IPS-11a (cell line): ENCODE measurements around the gene HID1.

Source experiments
- H3K4me3 ChIP-seq: one replicate; pipeline ENCODE4 v1.5.1; 2013; ENCODE audit warnings: low read depth, low read length, control low read depth

The HID1 gene

DNA sequence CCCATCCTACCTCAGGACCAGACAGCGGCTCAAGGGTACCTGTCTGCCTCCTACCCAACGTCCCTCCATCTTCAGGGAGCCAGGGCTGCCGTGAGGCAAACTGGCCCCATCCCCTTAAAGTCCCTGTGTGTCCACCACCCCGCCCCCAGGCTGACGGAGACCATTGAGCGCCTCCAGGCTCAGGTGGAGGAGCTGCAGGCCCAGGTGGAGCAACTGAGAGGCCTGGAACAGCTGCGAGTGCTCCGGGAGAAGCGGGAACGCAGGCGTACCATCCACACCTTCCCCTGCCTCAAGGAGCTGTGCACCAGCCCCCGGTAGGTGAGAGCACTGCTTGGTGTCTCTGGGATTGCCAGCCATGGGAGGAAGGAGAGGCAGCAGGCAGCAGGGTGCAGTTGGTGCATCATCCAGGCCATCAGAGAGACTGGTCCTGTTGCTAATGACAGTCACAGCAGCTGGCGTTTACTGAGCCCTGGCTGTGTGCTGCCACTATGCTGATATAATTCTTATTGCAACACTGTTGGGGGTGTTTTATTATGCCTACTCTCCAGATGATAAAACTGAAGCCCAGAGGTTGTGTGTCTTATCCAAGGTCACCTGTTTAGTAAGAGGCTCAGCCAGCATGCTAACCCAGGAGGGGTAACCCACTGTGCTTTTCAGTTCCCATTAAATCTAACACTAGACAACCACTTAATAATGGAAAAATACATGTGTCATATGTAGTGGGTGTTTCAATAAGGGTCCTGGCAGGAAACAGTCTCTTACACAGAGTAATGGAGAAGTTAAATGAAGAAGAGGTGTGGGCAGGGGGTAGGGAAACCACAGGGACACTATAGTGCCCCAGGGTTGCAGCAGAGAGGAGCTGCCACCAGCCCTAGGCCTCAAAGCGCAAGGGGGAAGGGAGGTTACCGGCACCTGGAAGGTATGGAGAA lies 29.6 kb upstream of the HID1 start:
- H3K4me3 ChIP-seq: no peak overlapping the region

- H3K4me3 ChIP-seq: no peak overlapping the region
Observed at GRCh38 chr17:74999523-74999922, 27.0 kb upstream of the HID1 start.

GRCh38 chr17:74998783-74999182 lies 26.2 kb upstream of the HID1 start:
- H3K4me3 ChIP-seq: no peak overlapping the region

GRCh38 chr17:74995847-74996246 lies 23.3 kb upstream of the HID1 start:
- no peak overlapping the region for H3K4me3 ChIP-seq

GRCh38 chr17:74994440-74994839 lies 21.9 kb upstream of the HID1 start:
- H3K4me3 ChIP-seq: no peak overlapping the region

DNA sequence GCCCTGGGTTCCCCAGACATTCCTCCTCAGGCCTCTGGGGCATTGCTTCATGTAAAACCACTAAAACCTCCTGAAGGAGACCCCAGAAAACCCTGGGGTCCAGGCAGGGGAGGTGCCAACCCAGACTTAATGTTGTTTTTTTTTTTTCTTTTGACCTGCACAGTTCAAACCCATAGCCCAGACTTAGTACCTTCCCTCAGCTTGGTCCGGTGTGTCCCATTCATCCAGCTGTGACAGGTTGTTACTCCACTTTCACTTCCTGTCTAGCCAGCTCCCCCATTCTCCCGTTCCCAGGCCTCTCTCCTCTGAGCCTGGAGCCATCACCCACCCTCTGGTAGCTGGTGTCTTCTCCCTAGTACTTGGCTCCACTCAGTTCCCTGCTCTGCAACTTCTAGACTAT lies 19.7 kb upstream of the HID1 start:
- H3K4me3 ChIP-seq: no peak overlapping the region

DNA sequence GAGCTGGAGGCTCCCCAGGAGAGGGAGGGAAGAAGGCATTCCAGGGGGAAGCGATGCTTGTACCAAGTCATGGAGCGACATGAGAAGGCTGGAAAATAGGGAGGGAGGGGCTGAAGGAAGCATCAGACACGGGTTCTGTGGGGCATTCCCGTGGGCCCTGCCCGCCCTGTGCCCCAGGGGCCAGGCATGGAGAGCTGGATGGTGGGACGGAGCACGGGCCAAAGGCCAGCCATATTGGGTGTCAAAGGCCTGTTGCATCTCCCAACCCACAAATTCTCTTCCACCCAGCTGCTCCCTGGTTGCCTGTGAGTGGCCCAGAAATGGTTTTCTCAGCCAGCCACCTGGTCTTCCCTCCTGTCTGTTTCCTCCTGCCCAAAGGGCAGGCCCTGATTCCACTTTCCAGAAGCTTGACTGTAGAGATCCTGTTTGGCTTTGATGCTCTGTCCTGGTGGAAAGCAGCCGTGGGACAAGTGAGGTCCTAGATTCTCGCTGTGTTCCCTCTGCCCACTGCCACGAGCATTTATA lies 18.1 kb upstream of the HID1 start:
- H3K4me3 ChIP-seq: no peak overlapping the region

GRCh38 chr17:74987909-74988711 lies 15.6 kb upstream of the HID1 start:
- H3K4me3 ChIP-seq: peak overlapping the region; percentile 69

DNA sequence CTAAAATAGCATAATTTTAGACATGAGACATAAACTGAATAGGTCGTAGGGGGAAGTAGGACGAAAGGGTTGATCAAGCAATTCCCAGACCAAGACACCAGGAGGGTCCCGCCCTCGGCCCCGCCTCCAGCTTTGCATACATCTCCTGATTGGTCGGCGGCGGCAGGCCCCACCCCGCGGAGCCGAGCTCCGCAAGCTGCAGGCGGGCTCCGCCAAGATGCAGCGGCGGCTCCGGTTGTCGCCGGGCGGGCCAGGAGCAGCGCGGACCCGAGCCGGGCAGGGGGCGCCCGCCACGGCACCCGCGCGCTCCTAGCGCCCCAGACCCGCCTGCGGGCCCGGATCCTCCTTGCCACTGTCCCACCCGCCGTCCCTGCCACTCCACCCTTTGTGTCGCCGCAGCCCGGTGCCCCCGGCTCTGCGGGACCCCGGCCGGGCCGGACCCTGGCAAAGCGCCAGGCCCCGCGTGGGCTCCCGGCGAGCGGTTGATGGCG lies 14.9 kb upstream of the HID1 start, which contains the start of gene CDR2L:
Gene CDR2L, plus strand, starts transcription at position 215 of the 491 bp plus-strand sequence. CDS start 412 bp downstream, outside the sequence.
- H3K4me3 ChIP-seq: peak within 1 kb of the TSS; percentile 69

- no peak overlapping the region for H3K4me3 ChIP-seq
Observed at GRCh38 chr17:74986206-74986576, 13.6 kb upstream of the HID1 start.

DNA sequence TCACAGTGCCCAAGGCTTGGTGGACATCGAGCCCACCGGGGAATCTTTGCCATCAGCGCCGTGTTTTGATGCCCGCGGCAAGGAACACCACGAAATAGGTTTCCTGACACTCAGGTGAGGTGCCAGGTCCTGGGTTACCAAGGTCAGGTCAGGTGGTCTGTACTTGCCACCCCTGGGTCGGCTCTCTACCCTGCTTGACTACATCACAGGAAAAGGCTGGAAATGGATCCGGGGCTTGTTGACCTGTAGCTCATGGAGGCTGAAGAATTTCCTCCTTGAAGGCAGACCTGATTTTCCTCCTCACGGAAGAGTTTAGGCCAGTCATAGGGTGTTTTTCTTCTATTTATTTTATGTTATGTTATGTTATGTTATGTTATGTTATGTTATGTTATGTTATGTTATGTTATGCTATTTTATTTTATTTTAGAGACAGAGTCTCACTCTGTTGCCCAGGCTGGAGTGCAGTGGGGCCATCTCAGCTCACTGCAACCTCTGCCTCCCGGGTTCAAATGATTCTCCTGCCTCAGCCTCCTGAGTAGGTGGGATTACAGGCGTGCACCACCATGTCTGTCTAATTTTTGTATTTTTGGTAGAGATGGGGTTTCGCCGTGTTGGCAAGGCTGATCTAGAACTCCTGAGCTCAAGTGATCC lies 10.2 kb upstream of the HID1 start:
- H3K4me3 ChIP-seq: peak overlapping the region; percentile 61

DNA sequence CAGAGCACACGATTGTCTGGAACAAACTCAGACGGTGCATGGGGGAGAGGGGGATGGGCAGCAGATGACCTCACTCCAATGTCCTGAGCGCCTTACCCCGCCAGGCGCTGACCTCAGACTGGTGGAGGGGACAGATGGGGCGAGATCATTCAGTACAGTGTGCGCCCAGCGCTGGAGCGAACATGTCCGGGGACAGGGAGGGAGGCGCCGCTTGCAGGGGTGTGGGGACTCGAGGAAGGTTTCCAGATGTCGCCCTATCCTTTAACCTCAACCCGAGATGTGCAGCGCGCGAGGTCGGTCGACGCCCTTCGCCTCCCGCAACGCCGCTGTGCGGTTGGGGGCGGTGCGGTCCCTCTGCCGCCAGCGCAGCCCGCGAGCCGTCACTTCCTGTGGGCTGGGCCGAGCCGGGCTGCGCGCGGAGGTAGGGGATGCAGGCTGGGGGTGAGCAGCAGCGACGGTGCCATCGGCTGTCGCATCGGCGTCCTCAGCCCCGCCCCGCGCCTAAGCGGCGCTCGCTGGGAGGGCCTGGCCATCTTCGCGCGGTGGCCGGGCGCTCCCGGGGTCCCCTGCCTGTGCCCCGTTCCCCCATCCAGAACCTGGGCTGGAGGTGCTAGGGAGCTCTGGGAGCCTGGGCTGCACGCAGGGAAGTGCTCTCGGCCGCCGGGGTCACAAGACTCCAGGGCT lies 9.6 kb upstream of the HID1 start:
- H3K4me3 ChIP-seq: peak overlapping the region; percentile 61

DNA sequence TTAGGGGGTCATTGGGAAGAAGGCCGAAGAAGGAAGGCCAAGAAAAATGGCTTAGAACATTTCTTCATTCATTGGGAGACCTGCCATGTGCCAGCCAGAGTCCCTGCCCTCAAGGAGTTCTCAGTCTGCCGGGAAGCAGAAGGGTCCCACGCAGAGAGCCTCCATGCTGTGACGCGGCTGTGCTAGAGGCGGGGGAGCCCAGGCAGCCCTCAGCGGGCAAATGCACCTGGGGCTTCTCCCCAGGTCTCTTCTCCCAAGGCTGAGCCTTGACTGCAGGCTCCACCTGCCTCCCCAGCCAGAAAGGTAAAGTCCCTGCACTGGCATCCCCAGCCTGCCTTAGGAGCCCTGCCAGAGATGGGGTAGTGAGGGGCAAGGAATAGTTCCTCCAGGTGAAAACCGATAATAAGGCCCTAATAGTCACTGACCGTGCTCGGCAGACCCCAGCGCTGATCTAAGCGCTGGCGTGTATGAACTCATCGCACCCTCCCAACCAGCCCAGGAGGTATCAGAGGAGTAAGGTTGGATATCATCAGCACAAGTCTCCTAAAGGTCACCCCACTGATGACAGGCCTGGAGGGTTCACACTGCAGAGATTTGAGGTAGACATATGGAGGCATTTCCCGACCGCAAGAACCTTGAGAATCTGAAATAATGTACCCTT lies 8.9 kb upstream of the HID1 start:
- H3K4me3 ChIP-seq: peak overlapping the region; percentile 61

- H3K4me3 ChIP-seq: no peak overlapping the region
Observed at GRCh38 chr17:74979408-74980146, 7.0 kb upstream of the HID1 start.

DNA sequence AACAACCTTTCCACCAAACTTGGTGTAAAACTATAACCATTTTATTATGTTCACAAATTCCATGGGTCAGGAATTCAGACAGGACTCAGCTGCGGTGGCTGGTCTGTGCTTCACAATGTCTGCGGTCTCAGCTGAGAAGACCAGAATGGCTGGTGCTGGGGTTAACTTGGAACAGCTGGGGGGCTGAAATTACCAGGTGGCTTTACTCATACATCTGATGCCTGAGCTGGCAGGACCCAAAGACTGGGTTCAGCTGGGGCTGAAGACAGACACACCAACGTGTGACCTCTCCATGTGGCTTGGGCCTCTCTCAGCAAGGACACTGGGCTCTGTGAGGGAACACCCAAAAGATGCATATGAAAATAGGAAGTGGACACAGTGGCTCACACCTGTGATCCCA lies 5.7 kb upstream of the HID1 start:
- H3K4me3 ChIP-seq: no peak overlapping the region

DNA sequence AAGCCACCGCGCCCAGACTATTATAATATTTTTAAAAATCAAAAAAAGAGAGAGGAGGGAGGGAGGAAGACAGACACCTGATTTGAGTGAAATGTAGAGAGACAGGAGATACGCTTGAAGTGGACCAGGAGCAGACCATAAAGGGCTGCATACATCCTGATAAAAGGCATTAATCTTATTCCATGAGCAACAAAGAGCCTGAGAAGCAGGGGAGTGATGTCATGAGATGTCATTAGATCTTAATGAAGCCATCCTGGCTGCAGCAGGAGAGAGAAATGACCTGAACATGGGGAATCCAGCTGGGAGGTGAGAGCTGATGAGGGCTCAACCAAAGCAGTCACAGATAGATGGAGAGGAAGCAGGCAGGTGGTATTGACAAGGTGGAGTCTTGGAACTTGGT lies 5.2 kb upstream of the HID1 start:
- no peak overlapping the region for H3K4me3 ChIP-seq

DNA sequence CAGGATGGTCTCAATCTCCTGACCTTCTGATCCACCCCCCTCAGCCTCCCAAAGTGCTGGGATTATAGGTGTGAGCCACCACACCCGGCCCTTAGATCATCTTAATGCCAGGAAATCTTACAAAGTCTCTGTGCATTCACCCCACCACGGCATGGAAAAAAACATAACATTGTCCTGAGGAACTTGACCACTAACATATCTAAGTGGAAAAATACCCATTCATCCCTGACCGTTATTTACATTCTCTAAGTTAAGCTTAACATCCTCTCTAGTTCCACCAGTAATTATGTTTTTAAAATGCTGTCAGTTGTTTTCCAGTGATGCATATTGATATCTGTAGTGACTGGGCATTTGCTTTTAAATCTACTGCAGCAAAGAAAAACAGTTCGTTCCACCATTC lies 3.4 kb upstream of the HID1 start:
- H3K4me3 ChIP-seq: no peak overlapping the region

DNA sequence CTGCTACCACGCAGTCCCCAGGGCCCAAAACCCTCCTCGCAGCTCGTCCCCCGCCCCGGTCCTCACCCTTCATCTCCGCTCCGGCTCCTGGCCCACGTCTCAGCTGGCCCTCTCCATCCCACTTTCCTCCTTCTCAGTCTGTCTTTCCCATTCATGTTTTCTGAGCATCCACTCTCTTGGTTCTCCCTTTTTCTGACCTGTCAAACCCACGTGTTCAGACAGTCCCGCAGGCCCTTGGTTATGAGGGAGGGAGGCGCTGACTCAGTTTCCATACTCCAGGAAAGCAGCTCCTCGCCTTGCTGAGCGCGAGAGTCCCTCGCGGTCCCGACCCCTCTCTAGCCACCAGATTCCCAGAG lies 392 bp upstream of the HID1 start:
- H3K4me3 ChIP-seq: peak overlapping the region; percentile 24

DNA sequence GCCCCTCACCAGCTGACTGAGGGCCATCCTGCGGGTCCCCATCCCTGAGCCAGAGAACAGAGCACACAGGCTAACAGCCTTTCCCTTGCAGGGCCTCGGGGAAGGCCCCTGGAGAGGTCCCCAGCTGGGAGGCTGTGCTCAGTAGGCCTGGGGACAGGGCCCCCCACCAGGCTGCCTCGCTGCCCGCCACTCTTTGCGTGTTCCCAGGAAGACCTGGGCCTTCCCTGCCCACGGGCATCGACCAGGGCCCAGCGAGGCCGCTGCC lies 785 bp downstream of the HID1 start:
- H3K4me3 ChIP-seq: peak overlapping the region; percentile 54
